GM12873 (cell line): Measurements from ENCODE around the gene FBXW4.
A peak's percentile ranks its signal among the peaks of the same experiment; 100 is the strongest.

Experiments
- TF ChIP-seq, protein P1 (sequence below): IDR thresholded peaks from 2 replicates; pipeline ENCODE4 v1.5.1; 2012; ENCODE audit warnings: low read depth, mild to moderate bottlenecking, moderate library complexity, low read length, control low read depth; ENCODE audit not compliant: insufficient read depth; ENCODE audit errors: missing control alignments

Gene FBXW4

GRCh38 chr10:101573885-101574753 is 120.9 kb downstream of the FBXW4 start:
- TF ChIP-seq, protein P1, sequence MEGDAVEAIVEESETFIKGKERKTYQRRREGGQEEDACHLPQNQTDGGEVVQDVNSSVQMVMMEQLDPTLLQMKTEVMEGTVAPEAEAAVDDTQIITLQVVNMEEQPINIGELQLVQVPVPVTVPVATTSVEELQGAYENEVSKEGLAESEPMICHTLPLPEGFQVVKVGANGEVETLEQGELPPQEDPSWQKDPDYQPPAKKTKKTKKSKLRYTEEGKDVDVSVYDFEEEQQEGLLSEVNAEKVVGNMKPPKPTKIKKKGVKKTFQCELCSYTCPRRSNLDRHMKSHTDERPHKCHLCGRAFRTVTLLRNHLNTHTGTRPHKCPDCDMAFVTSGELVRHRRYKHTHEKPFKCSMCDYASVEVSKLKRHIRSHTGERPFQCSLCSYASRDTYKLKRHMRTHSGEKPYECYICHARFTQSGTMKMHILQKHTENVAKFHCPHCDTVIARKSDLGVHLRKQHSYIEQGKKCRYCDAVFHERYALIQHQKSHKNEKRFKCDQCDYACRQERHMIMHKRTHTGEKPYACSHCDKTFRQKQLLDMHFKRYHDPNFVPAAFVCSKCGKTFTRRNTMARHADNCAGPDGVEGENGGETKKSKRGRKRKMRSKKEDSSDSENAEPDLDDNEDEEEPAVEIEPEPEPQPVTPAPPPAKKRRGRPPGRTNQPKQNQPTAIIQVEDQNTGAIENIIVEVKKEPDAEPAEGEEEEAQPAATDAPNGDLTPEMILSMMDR = no peak

DNA sequence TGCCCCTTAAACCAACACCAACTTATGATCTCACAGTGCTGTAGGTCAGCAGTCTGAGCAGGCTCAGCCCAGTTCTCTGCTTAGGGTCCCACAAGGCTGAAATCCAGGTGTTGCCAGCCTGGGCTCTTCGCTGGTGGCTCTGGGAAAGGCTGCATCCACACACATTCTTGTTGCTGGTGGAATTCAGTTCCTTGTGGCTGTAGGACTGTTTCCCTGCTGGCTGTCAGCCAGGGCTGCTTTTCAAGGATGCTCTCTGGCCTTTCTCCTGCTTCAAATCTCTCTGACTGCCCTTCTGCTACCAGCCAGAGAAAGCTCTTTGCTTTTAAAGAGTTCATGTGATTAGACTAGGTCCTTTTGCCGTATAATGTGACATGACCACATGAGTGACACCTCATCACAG is 122.2 kb downstream of the FBXW4 start:
- TF ChIP-seq, protein P1 = no peak

DNA sequence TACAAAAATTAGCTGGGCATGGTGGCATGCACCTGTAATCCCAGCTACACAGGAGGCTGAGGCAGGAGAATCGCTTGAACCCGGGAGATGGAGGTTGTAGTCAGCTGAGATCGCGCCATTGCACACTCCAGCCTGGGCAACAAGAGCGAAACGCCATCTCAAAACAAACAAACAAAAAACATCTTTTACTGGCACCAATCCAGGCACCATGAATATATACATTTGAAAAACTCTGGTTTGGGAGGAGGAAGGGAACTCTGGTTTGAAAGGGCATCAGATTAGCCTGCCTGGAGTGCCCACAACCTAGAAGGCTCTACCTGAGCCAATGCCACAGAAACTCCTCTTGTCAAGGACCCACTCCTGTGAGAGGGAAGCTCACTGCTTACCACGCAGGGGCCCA is 122.8 kb downstream of the FBXW4 start:
- TF ChIP-seq, protein P1 = no peak

GRCh38 chr10:101571271-101571925 is 123.6 kb downstream of the FBXW4 start:
- TF ChIP-seq, protein P1 = no peak

GRCh38 chr10:101570428-101571270 is 124.3 kb downstream of the FBXW4 start:
- TF ChIP-seq, protein P1 = no peak

DNA sequence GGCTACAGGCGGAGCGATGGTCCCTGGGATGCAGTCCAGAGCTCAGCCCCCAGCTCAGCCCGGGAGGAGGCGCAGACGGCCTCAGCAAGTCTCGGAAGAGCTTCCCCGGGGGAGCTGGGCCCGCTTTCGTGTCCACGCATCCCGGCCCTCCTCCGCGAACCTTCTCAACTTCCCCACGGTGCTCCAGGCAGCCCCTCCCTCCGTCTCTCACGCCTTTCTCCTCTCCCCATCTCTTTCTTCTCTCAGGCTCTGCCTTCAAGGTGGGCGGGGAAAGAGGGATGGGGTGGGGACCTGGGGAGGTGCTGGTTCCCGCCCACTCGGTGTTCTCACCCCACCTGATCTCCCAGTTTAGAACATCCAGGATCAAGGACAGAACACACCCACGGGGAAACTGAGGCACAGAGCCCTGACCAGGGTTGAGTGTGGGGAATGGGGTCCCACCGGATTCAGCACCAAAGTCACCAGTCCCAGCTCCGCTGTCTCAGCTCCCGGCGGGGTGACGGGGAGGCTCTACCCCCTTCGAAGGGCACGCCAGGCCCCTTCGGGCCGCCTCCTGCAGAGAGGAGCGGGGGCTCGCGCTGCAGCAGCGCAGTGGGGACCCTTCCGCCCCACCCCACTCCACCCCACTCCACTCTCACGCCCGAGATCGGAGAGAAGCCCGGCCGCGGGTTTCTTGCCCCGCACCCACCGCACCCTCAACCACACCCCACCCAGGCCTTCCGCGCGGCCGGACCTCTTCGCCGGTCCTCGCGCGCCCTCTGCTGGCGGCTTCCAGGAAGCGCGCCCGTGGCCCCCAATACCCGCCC is 125.1 kb downstream of the FBXW4 start:
- TF ChIP-seq, protein P1 = peak; percentile 72
